Stimulated activated CD8-positive, alpha-beta memory T cell treated with anti-CD3 and anti-CD28 coated beads, Interleukin-7, amount 100 ng/mL, for 24 hours (primary cell): Measurements from ENCODE around the gene DIAPH3.

Source experiments
- DNase-seq: peaks from one replicate; pipeline ENCODE4 v3.0.0-alpha.2; 2020; ENCODE audit warnings: low read depth

The DIAPH3 gene

DNA sequence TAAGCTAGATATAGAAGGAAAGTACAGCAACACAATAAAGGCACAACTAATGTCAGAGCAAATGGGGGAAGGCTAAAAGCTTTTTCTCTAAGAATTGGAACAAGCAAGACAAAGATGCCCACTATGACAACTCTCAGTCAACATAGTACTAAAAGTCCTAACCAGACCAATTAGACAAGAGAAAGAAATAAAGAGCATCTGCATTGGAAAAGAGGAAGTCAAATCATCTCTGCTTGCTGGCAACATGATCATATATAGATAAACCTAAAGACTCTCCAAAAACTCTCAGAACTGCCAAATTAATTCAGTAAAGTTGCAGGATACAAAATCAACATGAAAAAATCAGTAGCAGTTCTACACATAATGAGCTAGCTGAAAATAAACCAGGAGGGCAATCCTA lies 542.0 kb downstream of the DIAPH3 start:
- DNase-seq, result no peak
